Measurements from ENCODE around the gene PRSS37.

- no peak for TF ChIP-seq JUND (CRISPR knock-in tag; IDR thresholded peaks at IDR 0.05)
- no peak for TF ChIP-seq EHMT2 (IDR thresholded peaks at IDR 0.05; ENCODE audit: borderline replicate concordance, low read depth, low read length)
- TF ChIP-seq SIN3A (IDR thresholded peaks at IDR 0.05; ENCODE audit: borderline replicate concordance, low read depth, low read length) = no peak
- TF ChIP-seq RARA (CRISPR knock-in tag; IDR thresholded peaks at IDR 0.05) = no peak
- no peak for TF ChIP-seq TOE1 (CRISPR knock-in tag; IDR thresholded peaks at IDR 0.05)
- no peak for TF ChIP-seq POLR2AphosphoS5 (IDR thresholded peaks at IDR 0.05; ENCODE audit: low read depth, low read length)
- no peak for TF ChIP-seq ZNF501 (CRISPR knock-in tag; IDR thresholded peaks at IDR 0.05)
- TF ChIP-seq ZEB1 (IDR thresholded peaks at IDR 0.05; ENCODE audit: insufficient replicate concordance, low read depth) = no peak
- no peak for TF ChIP-seq TCF7 (IDR thresholded peaks at IDR 0.05; ENCODE audit: low read depth)
- TF ChIP-seq ZSCAN20 (CRISPR knock-in tag; IDR thresholded peaks at IDR 0.05; ENCODE audit: borderline replicate concordance) = no peak
- no peak for TF ChIP-seq SNAPC4 (CRISPR knock-in tag; IDR thresholded peaks at IDR 0.05)
- no peak for TF ChIP-seq NFYB (CRISPR knock-in tag; IDR thresholded peaks at IDR 0.05)
Observed at GRCh38 chr7:141844256-141844655, 3.0 kb upstream of the PRSS37 start.

Measured in HepG2 (cell line).